ENCODE data around the gene BBIP1.
"Not testable (repeated sequence)": the region's sequence is repeated elsewhere in the genome, so short reads cannot be mapped to it uniquely, and the experiment has no call there.

BBIP1 gene

DNA sequence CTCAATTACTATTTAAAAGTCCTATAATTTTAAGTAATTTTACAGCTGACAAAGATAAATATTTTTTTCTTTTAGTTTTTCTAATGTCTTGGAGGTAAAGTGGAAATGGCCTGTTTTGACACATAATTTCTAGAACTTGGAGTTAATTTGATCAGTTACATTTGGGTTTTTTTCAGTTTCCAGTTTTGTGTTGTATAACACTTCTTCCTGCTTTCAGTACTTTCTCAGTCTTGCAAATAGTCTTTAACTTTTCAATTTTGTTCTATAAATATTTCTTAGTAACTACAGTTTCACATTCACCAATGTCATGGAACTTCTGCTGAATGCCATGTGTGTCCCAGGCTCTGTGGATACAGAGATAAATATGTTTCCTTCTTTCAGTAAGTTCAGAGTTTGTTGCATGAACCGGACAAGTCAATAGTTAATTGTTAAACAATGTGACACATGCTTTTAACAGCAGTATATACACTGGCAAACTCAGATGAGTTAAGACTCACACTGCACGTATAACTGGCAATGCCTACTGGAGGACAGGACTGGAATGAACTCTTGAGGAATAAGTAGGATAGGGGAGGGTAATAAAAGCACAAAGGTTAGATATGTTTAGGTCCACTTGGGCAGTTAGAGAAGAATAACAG, 5.0 kb upstream of the BBIP1 start:
- no peak for DNase-seq (ENCODE audit: low spot score)

DNA sequence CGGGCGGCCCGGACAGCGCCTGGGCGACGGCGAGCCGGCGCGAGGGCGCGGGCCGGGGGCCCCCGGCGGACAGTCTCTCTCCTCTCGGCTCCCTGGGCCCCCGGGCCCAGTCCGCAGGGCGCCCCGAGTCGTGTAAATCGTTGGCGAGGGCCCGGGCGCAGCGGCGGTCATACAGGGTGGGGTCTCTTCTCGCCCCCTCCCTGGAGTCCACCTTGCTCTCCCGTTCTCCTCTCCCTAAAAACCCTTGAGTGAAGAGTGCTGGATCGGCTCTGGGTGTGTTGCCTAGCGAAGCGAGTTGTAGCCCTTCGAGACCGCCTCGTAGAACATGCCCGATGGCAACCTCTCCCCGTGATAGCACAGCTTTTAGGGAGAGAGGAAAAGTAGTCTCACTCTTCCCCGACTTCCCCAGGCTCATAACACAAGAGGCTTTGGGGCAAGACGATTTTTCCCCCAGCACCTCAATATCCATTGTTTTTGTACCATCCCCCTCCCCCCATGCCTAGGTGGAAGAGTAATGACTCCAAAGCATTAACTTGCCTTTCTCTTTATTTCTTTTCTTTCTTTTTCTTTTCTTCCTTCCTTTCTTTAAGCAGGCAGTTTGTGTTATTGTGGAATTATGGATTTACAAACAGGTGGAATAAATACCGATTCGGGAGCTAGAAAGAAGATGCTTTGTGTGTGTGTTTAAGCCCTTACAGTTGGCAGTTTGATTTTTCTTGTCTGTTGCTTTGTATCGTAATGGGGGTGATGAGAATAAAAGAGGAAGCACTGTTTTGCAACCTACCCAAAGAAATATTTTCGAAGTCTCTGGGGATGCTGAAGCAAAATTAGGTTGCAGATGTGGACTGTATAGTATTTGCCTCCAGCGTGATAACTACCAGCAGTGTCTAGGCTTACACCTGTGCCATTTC, 1.2 kb upstream of the BBIP1 start:
- DNase-seq (ENCODE audit: low spot score), result peak; percentile 65

DNA sequence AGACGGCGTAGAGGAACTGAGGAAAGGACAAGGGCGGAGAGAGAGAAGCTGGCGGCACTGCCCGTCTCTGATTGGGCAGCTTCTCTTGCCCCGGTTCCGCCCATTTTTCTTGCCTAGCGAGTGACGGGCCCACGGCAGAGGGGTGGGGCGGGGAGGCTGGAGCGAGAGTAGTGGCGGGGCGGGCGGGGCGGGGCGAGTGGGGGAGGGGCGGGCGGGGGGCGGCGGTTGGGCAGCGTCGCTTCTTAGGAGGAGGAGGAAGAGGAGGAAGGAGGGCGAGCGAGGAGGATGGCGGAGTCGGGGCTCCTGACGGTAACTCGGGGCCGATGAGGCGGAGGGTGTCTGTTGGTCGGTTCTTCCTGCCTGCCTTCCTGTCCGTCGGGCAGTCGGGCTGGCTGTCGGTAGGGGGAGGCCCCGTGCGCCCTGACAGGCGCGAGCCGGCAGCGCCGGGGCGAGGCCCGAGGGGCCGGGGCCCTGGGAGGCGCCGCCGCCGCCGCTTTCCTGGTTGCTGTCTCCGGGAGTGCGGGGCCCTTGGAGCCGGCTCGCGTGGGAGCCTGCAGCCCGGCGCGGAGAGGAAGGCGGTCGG, 460 bp upstream of the BBIP1 start, which contains the start of gene SHOC2:
SHOC2 (plus strand) TSS at position 256 of the 583 bp plus-strand sequence. CDS start 44,755 bp downstream, outside the sequence.
- DNase-seq (ENCODE audit: low spot score), result peak; percentile 98

DNA sequence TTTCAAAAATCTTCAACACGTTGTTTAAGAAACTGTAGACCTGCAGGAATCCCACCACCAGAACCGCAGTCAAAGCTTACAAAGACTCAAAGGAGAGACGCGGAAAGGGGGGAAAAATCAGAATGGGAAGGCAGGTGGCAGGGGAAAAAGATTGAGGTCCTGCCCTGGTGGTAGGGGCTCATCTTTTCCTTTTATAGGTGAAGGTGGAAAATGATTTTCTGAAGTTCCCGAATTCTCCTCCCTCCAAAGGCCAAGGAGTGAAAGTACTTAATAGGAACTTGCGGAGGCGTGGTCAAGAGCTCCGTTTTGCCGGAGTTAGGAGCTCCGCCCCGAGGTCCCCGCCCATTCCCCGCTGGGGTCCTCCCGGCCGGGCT, 724 bp downstream of the BBIP1 start:
- no peak for DNase-seq (ENCODE audit: low spot score)

DNA sequence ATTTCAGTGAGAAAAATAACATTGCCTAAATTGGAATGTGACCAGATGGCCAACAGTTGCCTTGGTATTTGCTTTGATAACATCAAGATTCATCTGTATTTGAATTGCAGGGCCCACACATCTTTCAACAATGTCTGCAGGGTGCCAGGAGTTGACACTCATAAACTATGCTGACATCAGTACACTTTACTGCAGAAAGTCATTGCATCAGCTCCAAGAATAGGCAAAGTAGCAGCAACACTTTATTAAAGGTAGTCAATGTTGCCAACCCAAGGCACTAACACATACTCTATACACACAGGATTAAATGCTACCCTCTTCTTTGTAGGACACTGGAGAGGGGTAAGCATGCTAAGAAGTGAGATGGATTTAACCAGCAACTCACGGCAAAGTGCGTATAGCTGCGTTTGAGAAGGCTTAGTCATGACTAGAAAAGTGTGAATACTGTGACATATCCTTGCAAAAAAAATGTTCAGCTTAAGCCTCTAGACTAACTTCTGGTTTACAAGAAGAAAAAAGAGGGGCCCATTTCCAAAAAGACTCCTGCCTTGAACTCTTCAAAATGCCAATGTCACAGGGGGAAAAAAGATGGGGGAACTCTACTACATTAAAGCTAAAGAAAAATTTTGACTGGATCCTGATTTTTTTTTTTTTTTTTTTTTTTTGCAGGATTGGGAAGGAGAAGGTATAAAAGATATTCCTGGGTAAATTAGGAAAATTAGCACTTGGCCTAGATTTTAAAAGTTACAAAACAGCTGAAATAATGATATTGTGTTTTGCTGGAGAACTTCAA, 2.2 kb downstream of the BBIP1 start:
- no peak for DNase-seq (ENCODE audit: low spot score)

DNA sequence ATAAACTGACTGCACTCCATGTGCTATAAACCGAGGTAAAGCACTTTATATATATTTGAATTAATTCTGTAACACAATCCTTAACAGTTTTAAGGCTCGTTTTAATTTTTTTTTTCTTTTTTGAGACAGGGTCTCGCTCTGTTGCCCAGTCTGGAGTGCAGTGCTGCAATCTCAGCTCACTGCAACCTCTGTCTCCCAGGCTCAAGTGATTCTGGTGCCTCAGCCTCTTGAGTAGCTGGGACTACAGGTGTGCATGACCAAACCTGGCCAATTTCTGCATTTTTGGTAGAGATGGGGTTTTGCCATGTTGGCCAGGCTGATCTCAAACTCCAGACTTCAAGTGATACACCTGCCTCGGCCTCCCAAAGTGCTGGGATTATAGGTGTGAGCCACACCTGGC, 3.4 kb downstream of the BBIP1 start:
- not testable (repeated sequence) for DNase-seq (ENCODE audit: low spot score)

DNA sequence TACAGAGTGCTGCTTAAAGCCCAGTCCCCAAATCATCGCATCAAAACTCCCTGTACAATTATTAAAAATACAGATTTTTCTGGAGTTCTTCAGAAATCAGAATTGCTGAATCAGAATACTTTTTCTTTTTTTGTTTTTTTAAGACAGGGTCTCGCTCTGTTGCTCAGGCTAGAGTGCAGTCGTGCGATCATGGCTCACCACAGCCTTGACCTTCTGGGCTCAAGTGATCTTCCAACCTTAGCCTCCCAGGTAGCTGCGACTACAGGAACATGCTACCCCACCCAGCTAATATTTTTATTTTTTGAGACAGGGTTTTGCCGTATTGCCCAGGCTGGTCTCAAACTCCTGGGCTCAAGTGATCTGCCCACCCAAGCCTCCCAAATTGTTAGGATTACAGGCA, 3.9 kb downstream of the BBIP1 start:
- DNase-seq (ENCODE audit: low spot score), result no peak

DNA sequence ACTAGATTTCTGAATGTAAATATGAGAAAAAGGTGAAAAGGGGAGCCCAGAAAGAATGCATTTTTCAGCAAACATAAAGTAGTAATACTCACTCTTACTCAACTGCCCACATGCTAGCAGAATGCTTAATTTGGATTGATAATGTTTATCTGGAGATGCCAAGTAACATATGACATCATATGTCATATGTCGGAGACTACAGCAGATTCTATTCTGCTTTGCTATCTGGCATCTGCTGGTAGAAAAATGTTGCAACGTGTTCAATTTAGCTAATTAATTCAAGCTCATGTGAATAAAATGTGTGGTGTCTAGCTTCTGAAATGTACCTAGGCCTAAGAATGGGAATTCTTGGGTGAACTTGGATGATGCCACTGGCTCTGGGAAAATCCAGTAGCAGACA, 4.5 kb downstream of the BBIP1 start:
- DNase-seq (ENCODE audit: low spot score), result no peak

DNA sequence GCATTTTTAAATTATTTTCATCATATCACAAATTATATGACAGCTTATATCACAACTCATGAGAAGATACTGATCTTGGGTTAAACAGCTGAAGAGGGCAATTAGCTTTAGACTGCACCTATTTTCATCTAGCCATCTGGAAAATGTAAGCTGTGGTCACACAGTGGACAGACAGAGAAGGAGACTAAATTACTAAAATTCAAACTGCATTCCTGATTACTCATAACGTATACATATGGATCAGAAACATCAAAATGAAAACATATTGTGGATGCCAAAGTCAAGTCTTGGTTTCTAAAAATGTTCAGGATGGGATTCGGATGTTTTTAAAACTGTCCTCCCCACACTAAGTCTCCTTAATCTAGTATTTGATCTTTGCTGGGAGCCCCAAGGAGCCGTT, 6.6 kb downstream of the BBIP1 start:
- no peak for DNase-seq (ENCODE audit: low spot score)

DNA sequence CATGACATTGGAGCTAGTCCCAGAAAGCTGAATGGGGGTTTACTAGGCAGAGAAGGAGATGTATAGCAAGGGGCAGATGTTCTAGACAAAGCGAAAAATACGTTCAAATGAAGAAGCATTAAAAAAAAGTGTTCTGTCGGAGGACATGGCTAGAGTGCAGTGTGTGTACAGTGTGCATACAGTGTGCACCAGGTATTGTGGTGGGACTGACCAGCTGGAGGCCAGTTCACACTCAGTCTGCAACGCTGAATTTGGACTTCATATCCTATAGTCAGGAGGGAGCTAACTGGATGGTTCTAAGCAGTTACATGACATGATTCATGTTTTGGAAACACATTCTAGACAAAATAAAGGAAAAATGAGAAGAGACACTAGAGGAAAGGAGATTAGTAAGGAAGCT, 8.8 kb downstream of the BBIP1 start:
- no peak for DNase-seq (ENCODE audit: low spot score)

DNA sequence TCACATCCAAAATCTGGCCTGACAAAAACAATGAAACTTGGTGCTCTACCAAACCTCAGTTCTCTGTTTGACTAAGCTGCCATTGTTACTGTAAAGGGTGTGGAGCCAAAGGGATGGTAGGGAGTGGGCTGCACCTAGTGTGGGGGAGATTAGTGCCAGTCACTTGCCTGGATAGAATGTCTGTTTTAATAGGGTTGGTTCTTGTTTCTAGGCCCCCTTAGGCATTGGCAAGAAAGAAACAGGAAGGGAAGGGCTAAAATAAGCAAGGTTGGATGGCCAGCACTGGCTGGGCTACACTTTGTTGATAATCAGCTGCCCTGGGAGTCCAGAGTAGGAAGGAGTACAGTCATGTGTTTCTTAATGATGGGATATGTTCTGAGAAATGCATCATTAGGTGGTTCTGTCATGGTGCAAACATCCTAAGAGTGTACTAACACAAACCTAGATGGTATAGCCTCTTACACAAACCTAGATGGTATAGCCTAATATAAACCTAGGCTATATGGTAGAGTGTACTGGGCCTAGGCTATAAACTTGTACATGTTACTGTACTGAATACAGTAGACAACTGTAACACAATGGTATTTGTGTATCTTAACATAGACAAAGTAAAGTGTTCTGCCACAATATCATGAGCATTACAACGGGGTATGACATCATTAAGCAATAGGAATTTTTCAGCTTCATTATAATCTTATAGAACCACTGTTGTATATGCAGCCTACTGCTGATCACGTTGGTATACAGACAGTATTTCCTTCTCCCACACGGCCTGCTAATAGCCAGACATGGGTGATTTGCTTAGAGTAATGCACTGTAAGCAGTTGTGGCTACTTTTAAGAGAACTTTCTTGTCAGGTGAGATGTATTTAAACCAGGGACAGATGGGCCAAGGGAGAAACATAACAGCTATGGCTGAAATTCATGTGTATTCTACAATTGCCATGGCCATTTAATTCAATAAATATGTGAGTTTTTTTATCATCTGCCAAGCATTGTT, 15.4 kb downstream of the BBIP1 start:
- no peak for DNase-seq (ENCODE audit: low spot score)

DNA sequence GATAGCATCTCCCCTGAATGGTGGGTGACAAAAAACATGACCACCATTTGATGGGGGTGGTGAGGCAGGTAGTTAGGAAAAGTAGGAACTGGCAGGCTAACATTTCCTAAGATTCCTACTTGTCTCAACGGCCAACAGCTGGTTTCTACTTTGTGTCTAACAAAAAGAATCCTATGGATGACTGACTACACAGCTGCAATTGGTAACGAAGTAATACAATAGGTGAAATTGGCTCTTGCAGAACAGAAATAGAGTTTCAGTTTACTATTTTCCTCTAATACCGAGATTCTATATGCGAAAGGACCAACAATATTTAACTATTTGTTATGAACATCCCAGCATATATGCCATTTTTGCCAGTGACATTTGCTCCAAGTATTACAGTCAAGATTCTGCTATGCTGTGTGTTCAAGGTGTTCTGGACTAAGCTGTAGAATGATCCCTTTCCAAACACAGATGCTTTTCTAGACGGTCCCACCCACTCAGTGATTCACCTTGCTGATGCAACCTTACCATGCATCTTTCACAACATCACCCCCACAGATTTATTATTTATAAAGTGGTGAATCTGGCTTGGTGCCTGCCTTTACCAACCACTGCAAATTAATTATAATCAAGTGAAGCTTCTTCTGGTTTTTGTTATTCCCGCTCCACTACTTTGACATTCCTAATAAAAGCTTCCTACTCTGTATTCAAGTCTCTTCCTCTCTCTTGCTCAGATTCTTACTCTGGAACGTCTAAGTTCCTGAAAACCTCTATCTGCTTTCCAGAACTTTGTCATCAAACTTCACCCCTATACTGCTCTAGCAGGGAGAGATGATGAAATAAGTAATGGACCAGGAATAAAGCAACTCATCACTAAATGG, 16.8 kb downstream of the BBIP1 start:
- no peak for DNase-seq (ENCODE audit: low spot score)

DNA sequence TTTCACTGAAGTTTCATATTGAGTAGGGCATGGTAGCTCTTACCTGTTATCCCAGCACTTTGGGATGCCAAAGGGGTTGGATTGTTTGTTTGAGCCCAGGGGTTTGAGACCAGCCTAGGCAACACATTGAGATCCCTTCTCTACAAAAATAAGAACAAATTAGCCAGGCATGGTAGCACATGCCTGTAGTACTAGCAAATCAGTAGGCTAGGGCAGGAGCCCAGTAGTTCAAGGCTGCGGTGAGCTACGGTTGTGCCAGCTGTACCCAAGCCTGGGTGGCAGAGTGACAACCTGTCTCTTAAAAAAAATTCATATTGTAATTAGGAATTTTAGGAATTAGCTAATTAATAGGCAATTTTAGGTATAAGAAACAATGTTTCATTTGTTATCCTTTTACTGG, 18.0 kb downstream of the BBIP1 start:
- DNase-seq (ENCODE audit: low spot score), result no peak

DNA sequence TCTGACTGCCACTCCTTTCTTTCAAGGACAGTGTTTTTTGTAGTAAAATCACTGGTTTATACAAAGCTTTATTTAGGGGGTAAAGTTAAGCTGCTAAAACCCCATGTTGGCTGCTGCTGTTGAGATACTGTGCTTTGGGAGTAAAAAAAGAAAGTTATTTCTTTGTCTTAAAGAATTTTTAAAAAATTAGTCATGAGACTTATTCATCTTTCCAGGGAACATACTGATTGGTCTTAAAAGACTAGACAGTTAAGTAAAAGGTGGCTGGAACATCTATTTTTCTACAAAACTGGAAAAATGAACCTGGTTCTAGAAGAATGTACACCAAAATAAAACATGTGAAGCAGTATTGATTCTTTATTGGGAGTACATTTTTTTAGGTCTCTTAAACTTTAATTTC, 20.6 kb downstream of the BBIP1 start:
- no peak for DNase-seq (ENCODE audit: low spot score)

DNA sequence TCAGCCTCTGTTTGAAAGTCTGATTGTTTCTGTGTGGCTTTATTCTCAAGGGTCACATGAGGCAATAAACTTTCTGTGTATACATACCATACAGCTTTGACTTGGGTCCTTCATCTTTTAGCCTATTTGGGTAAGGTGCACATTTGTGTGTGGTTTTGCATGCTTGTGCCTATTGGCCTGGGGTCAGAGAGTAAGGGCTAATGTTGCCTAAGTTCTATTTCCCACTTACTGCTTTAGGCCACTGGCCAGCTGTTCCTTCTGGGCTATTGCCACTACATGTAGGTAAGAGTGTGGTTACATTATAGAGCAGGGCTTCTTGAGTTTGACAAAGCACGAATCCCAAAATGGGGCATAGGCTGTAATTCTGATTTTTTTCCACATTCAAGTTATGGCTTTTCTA, 21.8 kb downstream of the BBIP1 start:
- DNase-seq (ENCODE audit: low spot score), result no peak

DNA sequence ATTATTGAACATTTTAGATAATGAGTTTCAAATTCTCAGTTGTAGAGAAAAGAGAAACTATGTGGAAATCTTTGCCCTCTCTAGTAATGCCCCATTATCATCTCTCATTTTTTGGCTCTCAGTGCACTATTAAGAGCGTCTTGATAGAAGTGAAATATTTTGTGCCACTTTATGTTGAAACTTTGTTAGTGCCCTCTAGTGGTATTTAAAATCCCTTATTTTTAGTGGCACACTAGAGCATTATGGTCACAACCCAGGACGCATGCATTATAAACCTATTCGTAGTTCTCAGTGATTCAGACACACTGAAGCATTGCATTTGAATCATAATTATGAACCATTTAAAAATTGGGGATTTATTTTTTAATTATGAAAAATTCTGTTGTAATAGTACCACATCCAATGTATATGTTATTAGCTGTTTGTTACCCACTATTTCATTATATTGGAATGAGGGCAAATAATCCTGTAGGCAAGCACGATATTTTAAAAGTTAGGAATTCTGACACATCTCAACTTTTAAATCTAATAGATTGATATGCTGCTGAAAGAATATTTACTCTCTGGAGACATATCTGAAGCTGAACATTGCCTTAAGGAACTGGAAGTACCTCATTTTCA, 25.3 kb downstream of the BBIP1 start:
- DNase-seq (ENCODE audit: low spot score), result no peak

DNA sequence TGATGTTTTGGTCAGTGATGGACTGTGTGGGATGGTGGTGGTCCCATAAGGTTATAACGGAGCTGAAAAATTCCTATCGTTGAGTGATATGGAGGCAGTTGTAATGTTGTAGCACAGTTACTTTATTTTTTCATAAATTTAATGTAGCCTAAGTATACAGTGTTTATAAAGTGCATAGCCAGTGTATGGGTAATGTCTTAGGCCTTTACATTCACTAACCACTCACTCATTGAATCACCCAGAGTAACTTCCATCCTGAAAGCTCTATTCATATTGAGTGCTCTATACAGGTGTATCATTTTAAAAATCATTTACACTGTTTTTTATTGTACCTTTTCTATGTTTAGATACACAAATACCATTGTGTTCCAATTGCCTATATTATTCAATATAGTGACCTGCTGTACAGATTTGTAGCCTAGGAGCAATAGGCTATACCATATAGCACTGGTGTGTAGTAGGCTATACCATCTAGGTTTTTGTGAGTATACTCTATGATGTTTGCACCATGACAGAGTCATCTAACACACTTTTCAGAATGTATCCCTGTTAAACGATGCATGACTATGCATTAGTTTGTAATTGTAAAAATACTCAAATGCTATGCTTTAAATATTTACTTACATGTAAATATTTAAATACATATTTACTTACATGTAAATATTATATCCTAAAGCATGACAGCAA, 26.2 kb downstream of the BBIP1 start:
- DNase-seq (ENCODE audit: low spot score), result no peak

DNA sequence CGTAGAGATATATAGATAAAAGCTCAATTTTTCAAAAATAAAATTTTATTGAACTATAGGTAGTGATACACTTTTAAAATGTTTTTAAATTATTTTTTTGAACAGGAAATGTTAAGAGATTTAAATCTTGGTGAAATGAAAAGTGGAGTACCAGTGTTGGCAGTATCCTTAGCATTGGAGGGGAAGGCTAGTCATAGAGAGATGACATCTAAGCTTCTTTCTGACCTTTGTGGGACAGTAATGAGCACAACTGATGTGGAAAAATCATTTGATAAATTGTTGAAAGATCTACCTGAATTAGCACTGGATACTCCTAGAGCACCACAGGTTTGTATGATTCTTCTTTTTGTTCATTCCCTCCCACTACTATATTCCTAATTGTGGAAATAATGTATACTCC, 31.4 kb downstream of the BBIP1 start:
- no peak for DNase-seq (ENCODE audit: low spot score)

Measured in ecto neural progenitor cell (in vitro differentiated cells).